ENCODE results near the gene ZMIZ1.

ZMIZ1 gene

GRCh38 chr10:79072994-79073645 is 4.4 kb downstream of the ZMIZ1 start:
- peak overlapping the region; percentile 98 for H3K9ac ChIP-seq (ENCODE audit: low read depth, low read length, poor library complexity, severe bottlenecking)
- H3K36me3 ChIP-seq (ENCODE audit: insufficient read depth, low read length), result no peaks in the 10 kb centered on the region
- H3K9me3 ChIP-seq (ENCODE audit: insufficient read depth, low read depth, low read length), result no peaks in the 10 kb centered on the region
- H3K4me3 ChIP-seq (ENCODE audit: low read length, poor library complexity, severe bottlenecking), result peak overlapping the region; percentile 88
- H2AFZ ChIP-seq (ENCODE audit: low read length), result no peak overlapping the region
- H4K20me1 ChIP-seq (ENCODE audit: insufficient read depth, low read length, poor library complexity, severe bottlenecking), result peaks cover 86% of the 10 kb centered on the region
- no peaks in the 10 kb centered on the region for H3K27me3 ChIP-seq (ENCODE audit: insufficient read depth, low read length, poor library complexity, severe bottlenecking)
- peak overlapping the region; percentile 88 for H3K4me2 ChIP-seq (ENCODE audit: low read depth, low read length, poor library complexity, severe bottlenecking)
- peaks cover 92% of the 10 kb centered on the region for H3K79me2 ChIP-seq (ENCODE audit: insufficient read depth, low read length)
- H3K9me2 ChIP-seq (replicated peaks; ENCODE audit: low read depth, low read length), result no peaks in the 10 kb centered on the region
- peak; percentile 55 for TF ChIP-seq CTCF (conservative IDR thresholded peaks at IDR 0.05; ENCODE audit: low read length)
- TF ChIP-seq EZH2phosphoT487 (IDR thresholded peaks at IDR 0.05; ENCODE audit: borderline replicate concordance), result no peak
- H3K4me1 ChIP-seq (ENCODE audit: insufficient read depth, low read length, poor library complexity, severe bottlenecking), result peaks cover 50% of the 10 kb centered on the region
- H3F3A ChIP-seq (ENCODE audit: low read depth), result no peaks in the 10 kb centered on the region

GRCh38 chr10:79073784-79074432 is 5.1 kb downstream of the ZMIZ1 start:
- peak overlapping the region; percentile 88 for H3K4me2 ChIP-seq (ENCODE audit: low read depth, low read length, poor library complexity, severe bottlenecking)
- no peaks in the 10 kb centered on the region for H3K36me3 ChIP-seq (ENCODE audit: insufficient read depth, low read length)
- H3F3A ChIP-seq (ENCODE audit: low read depth), result no peaks in the 10 kb centered on the region
- no peaks in the 10 kb centered on the region for H3K9me3 ChIP-seq (ENCODE audit: insufficient read depth, low read depth, low read length)
- peak overlapping the region; percentile 98 for H3K9ac ChIP-seq (ENCODE audit: low read depth, low read length, poor library complexity, severe bottlenecking)
- no peak overlapping the region for H2AFZ ChIP-seq (ENCODE audit: low read length)
- H3K9me2 ChIP-seq (replicated peaks; ENCODE audit: low read depth, low read length), result no peaks in the 10 kb centered on the region
- H4K20me1 ChIP-seq (ENCODE audit: insufficient read depth, low read length, poor library complexity, severe bottlenecking), result peaks cover 94% of the 10 kb centered on the region
- peaks cover 57% of the 10 kb centered on the region for H3K4me1 ChIP-seq (ENCODE audit: insufficient read depth, low read length, poor library complexity, severe bottlenecking)
- TF ChIP-seq EZH2phosphoT487 (IDR thresholded peaks at IDR 0.05; ENCODE audit: borderline replicate concordance) (no peak), CTCF (conservative IDR thresholded peaks at IDR 0.05; ENCODE audit: low read length) (no peak)
- peak overlapping the region; percentile 88 for H3K4me3 ChIP-seq (ENCODE audit: low read length, poor library complexity, severe bottlenecking)
- H3K79me2 ChIP-seq (ENCODE audit: insufficient read depth, low read length), result peaks cover 100% of the 10 kb centered on the region
- H3K27me3 ChIP-seq (ENCODE audit: insufficient read depth, low read length, poor library complexity, severe bottlenecking), result no peaks in the 10 kb centered on the region

- no peaks in the 10 kb centered on the region; the same call in 1 of the 2 replicates for H3K36me3 ChIP-seq (ENCODE audit: insufficient read depth, low read length)
- peak overlapping the region; percentile 98 for H3K9ac ChIP-seq (ENCODE audit: low read depth, low read length, poor library complexity, severe bottlenecking)
- H3K79me2 ChIP-seq (ENCODE audit: insufficient read depth, low read length), result peaks cover 100% of the 10 kb centered on the region
- H3K9me2 ChIP-seq (replicated peaks; ENCODE audit: low read depth, low read length), result no peaks in the 10 kb centered on the region
- H3K4me1 ChIP-seq (ENCODE audit: insufficient read depth, low read length, poor library complexity, severe bottlenecking), result peaks cover 65% of the 10 kb centered on the region
- peak overlapping the region; percentile 88 for H3K4me2 ChIP-seq (ENCODE audit: low read depth, low read length, poor library complexity, severe bottlenecking)
- H3K9me3 ChIP-seq (ENCODE audit: insufficient read depth, low read depth, low read length), result no peaks in the 10 kb centered on the region
- peak overlapping the region; percentile 88 for H3K4me3 ChIP-seq (ENCODE audit: low read length, poor library complexity, severe bottlenecking)
- TF ChIP-seq CTCF (conservative IDR thresholded peaks at IDR 0.05; ENCODE audit: low read length), result no peak
- no peak for TF ChIP-seq EZH2phosphoT487 (IDR thresholded peaks at IDR 0.05; ENCODE audit: borderline replicate concordance)
- no peaks in the 10 kb centered on the region for H3K27me3 ChIP-seq (ENCODE audit: insufficient read depth, low read length, poor library complexity, severe bottlenecking)
- H3F3A ChIP-seq (ENCODE audit: low read depth), result no peaks in the 10 kb centered on the region
- no peak overlapping the region for H2AFZ ChIP-seq (ENCODE audit: low read length)
- peaks cover 95% of the 10 kb centered on the region for H4K20me1 ChIP-seq (ENCODE audit: insufficient read depth, low read length, poor library complexity, severe bottlenecking)
Measured at GRCh38 chr10:79074732-79075131, 6.0 kb downstream of the ZMIZ1 start.

All from Loucy (cell line).